ENCODE measurements around the gene PRR29. TPM values are rescaled to one million over a fixed set of nuclear protein-coding genes. Genes with fewer than 3 reads are reported as not detected.
"Not testable (repeated sequence)": the region's sequence is repeated elsewhere in the genome, so short reads cannot be mapped to it uniquely, and the experiment has no call there.

PRR29 gene
- total RNA-seq, 2 donors from 2014 or later: 0.09 to 0.74 TPM

GRCh38 chr17:63978272-63979200, 19.6 kb upstream of the PRR29 start:
- no peaks in the 10 kb centered on the region for H3K4me1 ChIP-seq (replicated peaks)
- no peak overlapping the region for H3K4me3 ChIP-seq
- 78% methylated on average over 13 of the region's 13 CpGs for WGBS
- no peaks in the 10 kb centered on the region for H3K9me3 ChIP-seq
- H3K36me3 ChIP-seq: no peaks in the 10 kb centered on the region
- H3K27ac ChIP-seq: no peak overlapping the region
- H3K27me3 ChIP-seq (replicated peaks; ENCODE audit: insufficient read depth): no peaks in the 10 kb centered on the region
- intact Hi-C loops (cut with DNase I): no loop called here
- TF ChIP-seq POLR2A (IDR thresholded peaks at IDR 0.05): no peak
- no peak for TF ChIP-seq POLR2AphosphoS5 (IDR thresholded peaks at IDR 0.05)
- no peak for DNase-seq (ENCODE audit: low spot score)

- H3K9me3 ChIP-seq; H3K36me3 ChIP-seq; DNase-seq (ENCODE audit: low spot score); H3K4me3 ChIP-seq; H3K27ac ChIP-seq; intact Hi-C loops (cut with DNase I); H3K4me1 ChIP-seq (replicated peaks); H3K27me3 ChIP-seq (replicated peaks; ENCODE audit: insufficient read depth): not testable (repeated sequence)
- WGBS: 95% methylated on average over 2 of the region's 2 CpGs
Measured at GRCh38 chr17:63982641-63983040, 15.5 kb upstream of the PRR29 start.

GRCh38 chr17:63983320-63983719, 14.8 kb upstream of the PRR29 start:
- no peaks in the 10 kb centered on the region for H3K9me3 ChIP-seq
- no peak for TF ChIP-seq CTCF (IDR thresholded peaks at IDR 0.05)
- no peak for TF ChIP-seq POLR2A (IDR thresholded peaks at IDR 0.05)
- TF ChIP-seq POLR2AphosphoS5 (IDR thresholded peaks at IDR 0.05): no peak
- H3K4me1 ChIP-seq (replicated peaks): no peaks in the 10 kb centered on the region
- no peak overlapping the region for H3K27ac ChIP-seq
- no peaks in the 10 kb centered on the region for H3K36me3 ChIP-seq
- no peak for DNase-seq (ENCODE audit: low spot score)
- no peak overlapping the region for H3K4me3 ChIP-seq
- WGBS: 17% methylated on average over 7 of the region's 7 CpGs
- no peaks in the 10 kb centered on the region for H3K27me3 ChIP-seq (replicated peaks; ENCODE audit: insufficient read depth)
- intact Hi-C loops (cut with DNase I): no loop called here

GRCh38 chr17:63984236-63984635, 13.9 kb upstream of the PRR29 start:
- H3K4me1 ChIP-seq (replicated peaks): no peaks in the 10 kb centered on the region
- no peak overlapping the region for H3K27ac ChIP-seq
- TF ChIP-seq POLR2AphosphoS5 (IDR thresholded peaks at IDR 0.05): no peak
- no peak for TF ChIP-seq CTCF (IDR thresholded peaks at IDR 0.05)
- TF ChIP-seq POLR2A (IDR thresholded peaks at IDR 0.05): no peak
- H3K4me3 ChIP-seq: no peak overlapping the region
- H3K27me3 ChIP-seq (replicated peaks; ENCODE audit: insufficient read depth): no peaks in the 10 kb centered on the region
- WGBS: 68% methylated on average over 5 of the region's 5 CpGs
- no peaks in the 10 kb centered on the region for H3K36me3 ChIP-seq
- H3K9me3 ChIP-seq: no peaks in the 10 kb centered on the region
- intact Hi-C loops (cut with DNase I): no loop called here
- no peak for DNase-seq (ENCODE audit: low spot score)

- Histone ChIP-seq H3K4me1 (replicated peaks) (no peaks in the 10 kb centered on the region), H3K27ac (no peak overlapping the region), H3K36me3 (no peaks in the 10 kb centered on the region), H3K27me3 (replicated peaks; ENCODE audit: insufficient read depth) (no peaks in the 10 kb centered on the region), H3K9me3 (no peaks in the 10 kb centered on the region), H3K4me3 (no peak overlapping the region)
- DNase-seq (ENCODE audit: low spot score): no peak
- intact Hi-C loops (cut with DNase I): no loop called here
- 84% methylated on average over 16 of the region's 16 CpGs for WGBS
- TF ChIP-seq CTCF (IDR thresholded peaks at IDR 0.05) (no peak), POLR2A (IDR thresholded peaks at IDR 0.05) (no peak), POLR2AphosphoS5 (IDR thresholded peaks at IDR 0.05) (no peak)
Measured at GRCh38 chr17:63984651-63985386, 13.3 kb upstream of the PRR29 start.

Data from prostate gland (tissue), 2 donors.